Stimulated activated CD4-positive, alpha-beta T cell treated with anti-CD3 and anti-CD28 coated beads, Interleukin-2, amount 100 ng/mL, for 48 hours (primary cell): ENCODE results near the gene DDAH1.
A peak's percentile ranks its signal among the peaks of the same experiment; 100 is the strongest.

Experiments
- DNase-seq, 2 donors: peaks; one replicate each; pipeline ENCODE4 v3.0.0-alpha.2; 2020

Gene DDAH1

GRCh38 chr1:85322655-85323054 lies 142.3 kb downstream of the DDAH1 start:
- DNase-seq, result no peak

GRCh38 chr1:85321237-85321964 lies 143.6 kb downstream of the DDAH1 start:
- peak in 1 of 2 donors; percentile 39 for DNase-seq

- DNase-seq, result no peak
These were observed 144.4 kb downstream of the DDAH1 start for GRCh38 chr1:85320371-85321131.

- DNase-seq, result no peak
These were observed 145.0 kb downstream of the DDAH1 start for GRCh38 chr1:85319931-85320330.

GRCh38 chr1:85319491-85319890 lies 145.5 kb downstream of the DDAH1 start:
- DNase-seq, result no peak

- DNase-seq, result no peak
These were observed 146.7 kb downstream of the DDAH1 start for GRCh38 chr1:85318217-85318616.

GRCh38 chr1:85317560-85317959 lies 147.4 kb downstream of the DDAH1 start:
- no peak for DNase-seq

- no peak for DNase-seq
These were observed 148.6 kb downstream of the DDAH1 start for GRCh38 chr1:85316321-85316720.

GRCh38 chr1:85315789-85316188 lies 149.2 kb downstream of the DDAH1 start:
- no peak for DNase-seq

- no peak for DNase-seq
These were observed 150.2 kb downstream of the DDAH1 start for GRCh38 chr1:85314726-85315125.

GRCh38 chr1:85313888-85314696 lies 150.9 kb downstream of the DDAH1 start:
- no peak for DNase-seq

- DNase-seq, result no peak
These were observed 153.1 kb downstream of the DDAH1 start for GRCh38 chr1:85311818-85312217.

- DNase-seq, result no peak
These were observed 156.1 kb downstream of the DDAH1 start for GRCh38 chr1:85308833-85309350.

GRCh38 chr1:85307987-85308832 lies 156.7 kb downstream of the DDAH1 start:
- peak; percentile 58 to 62 for DNase-seq

GRCh38 chr1:85306236-85306635 lies 158.7 kb downstream of the DDAH1 start:
- DNase-seq, result no peak

GRCh38 chr1:85303440-85304162 lies 161.4 kb downstream of the DDAH1 start:
- DNase-seq, result no peak

- DNase-seq, result no peak
These were observed 164.8 kb downstream of the DDAH1 start for GRCh38 chr1:85300140-85300539.

GRCh38 chr1:85297855-85298629 lies 166.9 kb downstream of the DDAH1 start:
- DNase-seq, result peak; percentile 54 to 64

- no peak for DNase-seq
These were observed 167.5 kb downstream of the DDAH1 start for GRCh38 chr1:85297538-85297854.

- DNase-seq, result no peak
These were observed 168.0 kb downstream of the DDAH1 start for GRCh38 chr1:85296980-85297379.

- no peak for DNase-seq
These were observed 169.3 kb downstream of the DDAH1 start for GRCh38 chr1:85295654-85296053.
